LNCAP (cell line): ENCODE results near the gene CDA.

Experiments
- TF ChIP-seq, protein P1 (sequence below): fragments of 450-650 bp; IDR thresholded peaks from 2 replicates; pipeline ENCODE4 v1.5.1; 2017; ENCODE audit warnings: mild to moderate bottlenecking

Gene CDA

DNA sequence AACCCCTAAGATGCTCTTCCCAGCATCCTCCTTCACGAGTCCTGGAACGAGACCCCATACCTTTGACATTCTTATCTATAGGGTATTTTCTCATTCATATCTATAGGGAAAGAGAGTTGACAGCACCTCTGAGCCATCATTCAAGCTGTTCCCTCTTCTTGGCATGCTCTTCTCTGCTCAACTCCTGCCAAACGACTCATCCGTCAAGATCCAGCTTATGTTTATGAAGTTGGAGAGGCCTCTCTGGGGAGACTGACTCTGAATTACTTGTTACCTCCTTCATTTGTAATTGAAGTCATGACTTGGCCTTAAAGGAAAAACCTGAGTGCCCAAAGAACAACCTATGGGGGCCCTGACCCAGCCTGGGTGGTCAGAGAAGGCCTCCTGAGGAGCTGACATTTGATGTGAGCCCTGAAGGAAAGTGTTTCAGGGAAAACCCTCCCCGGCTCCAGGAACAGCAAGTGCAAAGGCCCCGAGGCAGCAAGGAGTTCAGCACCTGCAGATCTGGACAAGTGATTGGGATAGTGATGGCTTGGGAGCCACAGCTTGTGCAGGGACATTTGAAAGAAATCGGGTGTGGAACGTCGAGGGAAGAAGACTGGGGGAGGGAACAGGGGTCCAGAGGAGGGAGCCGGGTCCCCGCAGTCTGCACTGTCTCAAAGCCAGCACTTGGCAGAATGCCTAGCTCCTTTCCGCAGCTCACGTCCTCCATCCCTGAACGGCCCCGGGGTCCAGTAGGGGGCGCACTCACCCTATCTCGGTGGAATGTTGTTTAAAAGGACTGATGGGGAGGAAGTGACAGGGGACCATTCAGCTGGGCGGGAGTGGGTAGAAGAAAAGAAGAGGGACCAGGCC, 14.0 kb upstream of the CDA start:
- TF ChIP-seq, protein P1, sequence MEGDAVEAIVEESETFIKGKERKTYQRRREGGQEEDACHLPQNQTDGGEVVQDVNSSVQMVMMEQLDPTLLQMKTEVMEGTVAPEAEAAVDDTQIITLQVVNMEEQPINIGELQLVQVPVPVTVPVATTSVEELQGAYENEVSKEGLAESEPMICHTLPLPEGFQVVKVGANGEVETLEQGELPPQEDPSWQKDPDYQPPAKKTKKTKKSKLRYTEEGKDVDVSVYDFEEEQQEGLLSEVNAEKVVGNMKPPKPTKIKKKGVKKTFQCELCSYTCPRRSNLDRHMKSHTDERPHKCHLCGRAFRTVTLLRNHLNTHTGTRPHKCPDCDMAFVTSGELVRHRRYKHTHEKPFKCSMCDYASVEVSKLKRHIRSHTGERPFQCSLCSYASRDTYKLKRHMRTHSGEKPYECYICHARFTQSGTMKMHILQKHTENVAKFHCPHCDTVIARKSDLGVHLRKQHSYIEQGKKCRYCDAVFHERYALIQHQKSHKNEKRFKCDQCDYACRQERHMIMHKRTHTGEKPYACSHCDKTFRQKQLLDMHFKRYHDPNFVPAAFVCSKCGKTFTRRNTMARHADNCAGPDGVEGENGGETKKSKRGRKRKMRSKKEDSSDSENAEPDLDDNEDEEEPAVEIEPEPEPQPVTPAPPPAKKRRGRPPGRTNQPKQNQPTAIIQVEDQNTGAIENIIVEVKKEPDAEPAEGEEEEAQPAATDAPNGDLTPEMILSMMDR: peak; percentile 38; the same call in 1 of the 2 replicates

DNA sequence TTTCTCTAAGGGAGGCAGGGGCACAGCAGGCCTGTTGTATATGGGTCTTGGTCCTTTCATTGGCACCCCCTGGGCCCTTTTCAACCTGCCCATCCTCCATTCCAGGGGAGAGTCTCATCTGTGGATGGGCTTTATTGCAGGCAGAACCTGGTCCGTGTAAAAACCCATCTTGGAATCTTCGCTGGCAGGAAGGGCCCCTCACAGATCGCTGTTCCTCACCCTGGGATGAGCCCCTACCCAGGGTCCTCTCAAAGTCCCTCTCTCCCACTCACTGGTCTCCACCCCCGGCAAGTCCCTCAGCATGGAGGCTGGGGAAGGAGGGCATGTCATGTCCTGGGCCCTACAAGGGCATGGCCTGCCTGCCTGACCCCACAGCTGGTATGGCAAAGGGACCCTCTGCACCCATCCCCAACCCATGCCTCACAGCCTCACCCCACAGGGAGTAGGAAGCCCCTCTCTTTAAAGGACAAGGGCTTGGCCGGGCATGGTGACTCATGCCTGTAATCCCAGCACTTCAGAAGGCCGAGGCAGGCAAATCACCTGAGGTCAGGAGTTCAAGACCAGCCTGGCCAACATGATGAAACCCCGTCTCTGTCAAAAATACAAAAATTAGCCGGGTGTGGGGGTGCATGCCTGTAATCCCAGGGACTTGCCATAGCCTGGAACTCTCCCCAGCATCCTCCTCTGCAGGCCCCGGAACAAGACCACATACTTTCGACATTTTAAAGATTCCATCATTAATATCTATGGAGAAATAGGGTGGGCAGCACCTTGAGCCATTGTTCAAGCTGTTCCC, 13.2 kb upstream of the CDA start:
- TF ChIP-seq, protein P1: no peak

DNA sequence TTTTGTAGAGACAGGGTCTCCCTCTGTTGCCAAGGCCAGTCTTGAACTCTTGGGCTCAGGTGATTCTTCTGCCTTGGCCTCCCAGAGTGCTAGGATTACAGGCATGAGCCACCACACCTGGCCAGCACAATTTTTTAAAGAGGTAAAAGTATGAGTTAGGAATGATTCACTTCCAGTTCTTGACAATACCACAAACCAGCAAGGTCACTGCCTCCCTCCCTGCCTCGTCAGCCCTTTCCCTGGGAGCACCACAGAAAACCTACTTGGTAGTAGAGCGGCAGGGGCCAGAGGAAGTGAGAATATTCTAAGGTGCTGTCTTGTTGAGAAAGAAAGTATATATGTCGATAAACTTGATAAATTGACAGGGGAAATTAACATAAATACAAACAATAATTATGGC, 10.8 kb upstream of the CDA start:
- TF ChIP-seq, protein P1: no peak

DNA sequence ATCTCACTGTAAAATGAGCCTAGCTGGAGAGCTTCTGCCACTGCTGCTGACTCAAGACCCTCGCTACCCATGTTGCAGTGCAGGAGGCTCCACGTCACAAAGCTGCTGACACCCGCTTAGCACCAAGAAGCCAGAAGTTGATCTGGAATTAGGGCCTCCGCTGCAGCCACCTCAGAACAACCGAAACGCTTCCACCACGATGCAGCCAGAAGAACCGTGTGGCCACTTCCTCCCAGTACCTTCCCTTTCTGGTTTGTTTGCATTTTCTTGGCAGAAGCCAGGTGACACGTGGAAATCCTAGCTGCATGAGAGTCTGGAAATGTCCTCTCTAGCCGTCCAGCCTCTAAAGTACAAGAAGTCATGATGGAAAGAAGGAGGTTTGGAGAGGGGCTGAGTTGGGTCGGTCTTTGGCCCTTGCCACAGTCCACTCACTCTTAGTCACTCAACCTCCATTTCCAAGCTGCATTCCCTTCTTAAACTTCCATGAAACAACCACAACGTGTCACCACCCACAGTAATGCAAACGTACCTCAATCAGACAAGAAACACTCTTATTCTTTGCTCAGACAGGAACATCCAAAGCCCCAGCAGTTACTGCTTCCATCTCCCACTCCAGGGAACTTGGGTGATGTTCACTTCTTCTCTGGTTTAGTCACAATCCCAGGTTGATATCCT, 10.0 kb upstream of the CDA start:
- TF ChIP-seq, protein P1: no peak

DNA sequence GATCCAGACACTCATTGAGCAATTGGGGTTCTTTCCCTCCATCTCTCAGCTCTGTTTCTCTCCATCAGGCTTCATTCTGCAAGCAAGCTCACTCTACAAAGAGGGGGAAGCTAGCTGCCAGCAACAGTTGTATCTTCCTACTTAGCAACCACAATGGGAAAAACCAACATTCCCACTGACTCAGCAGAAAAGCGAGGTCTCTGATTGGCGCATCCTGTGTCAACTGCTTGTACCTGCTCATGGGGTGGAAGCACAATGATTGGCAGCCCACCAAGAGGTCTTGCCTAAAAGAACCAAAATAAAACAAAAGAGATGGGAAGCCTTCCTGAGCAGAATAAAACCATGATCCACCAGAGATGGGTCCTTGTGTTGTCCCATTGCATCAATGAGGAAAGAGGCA, 4.0 kb upstream of the CDA start:
- TF ChIP-seq, protein P1: no peak

DNA sequence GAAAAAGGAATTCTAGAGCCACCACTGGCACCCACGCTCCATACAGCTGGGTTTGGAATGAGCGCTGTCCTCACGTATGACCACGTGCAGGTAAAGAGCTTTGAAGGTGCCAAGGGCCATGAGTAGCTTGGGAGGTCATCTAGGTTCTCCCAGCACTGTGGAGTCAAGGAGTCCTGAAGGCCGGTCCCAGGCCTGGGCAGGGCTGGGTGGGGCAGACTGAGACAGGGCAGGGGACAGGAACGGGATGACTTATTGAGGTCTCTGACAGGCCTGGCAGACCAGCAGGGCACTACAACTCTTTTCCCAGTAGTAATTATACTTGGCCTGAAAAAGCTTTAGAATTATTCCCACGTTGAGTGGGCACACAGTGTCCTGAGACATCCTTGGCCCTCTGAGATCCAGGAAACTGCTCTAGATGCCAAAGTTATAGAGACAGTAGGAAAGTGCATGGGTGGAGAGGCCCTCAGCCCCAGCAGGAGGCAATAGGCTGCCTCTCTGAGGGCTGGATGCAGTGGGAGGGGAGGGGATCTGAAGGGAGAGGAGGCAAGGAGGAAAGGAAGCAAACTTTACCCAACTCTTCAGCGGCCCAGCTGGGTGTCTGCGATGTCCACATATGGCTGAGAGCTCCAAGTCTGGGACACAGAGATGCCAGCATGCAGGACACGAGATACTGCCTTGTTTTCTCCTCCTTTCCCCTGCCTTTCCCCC, 1.8 kb upstream of the CDA start:
- TF ChIP-seq, protein P1: no peak

DNA sequence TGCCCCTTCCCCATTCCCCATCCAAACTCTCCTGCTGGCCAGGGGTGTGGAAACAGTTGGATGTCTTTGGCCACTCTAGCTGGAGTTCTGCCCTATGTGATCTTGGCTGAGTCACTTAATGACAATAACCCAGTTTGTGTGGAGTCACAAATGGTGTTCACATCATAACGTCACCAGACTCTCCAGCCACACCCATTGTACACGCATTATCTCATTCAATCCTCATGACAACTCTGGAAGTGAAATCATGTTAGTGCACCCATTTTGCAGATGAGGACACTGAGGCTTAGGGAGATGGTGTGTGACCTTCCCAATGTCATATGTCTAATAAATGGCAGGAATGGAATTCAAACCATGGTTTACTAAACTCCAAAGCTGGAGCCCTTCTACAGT, 1.2 kb upstream of the CDA start:
- TF ChIP-seq, protein P1: no peak
